Measurements from ENCODE around the gene DNAJC15. TPM values are rescaled to one million over a fixed set of nuclear protein-coding genes. Genes with fewer than 3 reads are reported as not detected.

The DNAJC15 gene
- polyA plus RNA-seq, 1 experiment, result 63.9 TPM

GRCh38 chr13:43139211-43139610, 115.8 kb downstream of the DNAJC15 start:
- DNase-seq (ENCODE audit: low read depth), result no peak
- Histone ChIP-seq H3K27me3 (ENCODE audit: control insufficient read depth, insufficient read depth, low read length) (no peaks in the 10 kb centered on the region; the same call in 1 of the 2 replicates), H3K36me3 (ENCODE audit: control insufficient read depth, insufficient read depth, low read length) (no peaks in the 10 kb centered on the region), H3K4me3 (ENCODE audit: low read depth, low read length) (no peak overlapping the region)
- ChIA-PET CTCF (no interaction called here), POLR2A (no interaction called here)
- no peak for TF ChIP-seq CTCF (IDR thresholded peaks at IDR 0.05; ENCODE audit: insufficient read depth, low read depth, low read length)

GRCh38 chr13:43139921-43140320, 116.5 kb downstream of the DNAJC15 start:
- ChIA-PET CTCF (interaction anchor here (1.1 to 1.2 kb wide), 2 partner anchors 10 to 13 kb away, joined by 3 read pairs; no protein-coding TSS in a partner anchor), POLR2A (no interaction called here)
- no peak overlapping the region for H3K4me3 ChIP-seq (ENCODE audit: low read depth, low read length)
- no peak for DNase-seq (ENCODE audit: low read depth)
- H3K27me3 ChIP-seq (ENCODE audit: control insufficient read depth, insufficient read depth, low read length), result no peaks in the 10 kb centered on the region; the same call in 1 of the 2 replicates
- no peak for TF ChIP-seq CTCF (IDR thresholded peaks at IDR 0.05; ENCODE audit: insufficient read depth, low read depth, low read length)
- no peaks in the 10 kb centered on the region for H3K36me3 ChIP-seq (ENCODE audit: control insufficient read depth, insufficient read depth, low read length)

GRCh38 chr13:43140985-43141384, 117.6 kb downstream of the DNAJC15 start:
- no peak for TF ChIP-seq CTCF (IDR thresholded peaks at IDR 0.05; ENCODE audit: insufficient read depth, low read depth, low read length)
- DNase-seq (ENCODE audit: low read depth), result no peak
- Histone ChIP-seq H3K27me3 (ENCODE audit: control insufficient read depth, insufficient read depth, low read length) (no peaks in the 10 kb centered on the region), H3K4me3 (ENCODE audit: low read depth, low read length) (no peak overlapping the region), H3K36me3 (ENCODE audit: control insufficient read depth, insufficient read depth, low read length) (no peaks in the 10 kb centered on the region)
- ChIA-PET POLR2A (no interaction called here), CTCF (interaction anchor here (0.6 to 1.2 kb wide), 4 partner anchors 11 to 186 kb away, joined by 3 to 4 read pairs (median 3); no protein-coding TSS in a partner anchor)

- no peaks in the 10 kb centered on the region for H3K36me3 ChIP-seq (ENCODE audit: control insufficient read depth, insufficient read depth, low read length)
- ChIA-PET CTCF (interaction anchor here (0.6 to 0.7 kb wide), 2 partner anchors 13 to 186 kb away, joined by 3 to 4 read pairs; no protein-coding TSS in a partner anchor), POLR2A (no interaction called here)
- no peak for DNase-seq (ENCODE audit: low read depth)
- no peak overlapping the region for H3K4me3 ChIP-seq (ENCODE audit: low read depth, low read length)
- no peak for TF ChIP-seq CTCF (IDR thresholded peaks at IDR 0.05; ENCODE audit: insufficient read depth, low read depth, low read length)
- no peaks in the 10 kb centered on the region for H3K27me3 ChIP-seq (ENCODE audit: control insufficient read depth, insufficient read depth, low read length)
Measured at GRCh38 chr13:43141685-43142084, 118.3 kb downstream of the DNAJC15 start.

GRCh38 chr13:43143591-43143990, 120.2 kb downstream of the DNAJC15 start:
- CTCF ChIA-PET, result no interaction called here
- no peaks in the 10 kb centered on the region; the same call in 1 of the 2 replicates for H3K27me3 ChIP-seq (ENCODE audit: control insufficient read depth, insufficient read depth, low read length)
- no peak overlapping the region for H3K4me3 ChIP-seq (ENCODE audit: low read depth, low read length)
- TF ChIP-seq CTCF (IDR thresholded peaks at IDR 0.05; ENCODE audit: insufficient read depth, low read depth, low read length), result no peak
- DNase-seq (ENCODE audit: low read depth), result no peak
- no peaks in the 10 kb centered on the region for H3K36me3 ChIP-seq (ENCODE audit: control insufficient read depth, insufficient read depth, low read length)
- POLR2A ChIA-PET, result no interaction called here
